ENCODE measurements around the gene MYBPH.
A peak's percentile ranks its signal among the peaks of the same experiment; 100 is the strongest.

Gene MYBPH

DNA sequence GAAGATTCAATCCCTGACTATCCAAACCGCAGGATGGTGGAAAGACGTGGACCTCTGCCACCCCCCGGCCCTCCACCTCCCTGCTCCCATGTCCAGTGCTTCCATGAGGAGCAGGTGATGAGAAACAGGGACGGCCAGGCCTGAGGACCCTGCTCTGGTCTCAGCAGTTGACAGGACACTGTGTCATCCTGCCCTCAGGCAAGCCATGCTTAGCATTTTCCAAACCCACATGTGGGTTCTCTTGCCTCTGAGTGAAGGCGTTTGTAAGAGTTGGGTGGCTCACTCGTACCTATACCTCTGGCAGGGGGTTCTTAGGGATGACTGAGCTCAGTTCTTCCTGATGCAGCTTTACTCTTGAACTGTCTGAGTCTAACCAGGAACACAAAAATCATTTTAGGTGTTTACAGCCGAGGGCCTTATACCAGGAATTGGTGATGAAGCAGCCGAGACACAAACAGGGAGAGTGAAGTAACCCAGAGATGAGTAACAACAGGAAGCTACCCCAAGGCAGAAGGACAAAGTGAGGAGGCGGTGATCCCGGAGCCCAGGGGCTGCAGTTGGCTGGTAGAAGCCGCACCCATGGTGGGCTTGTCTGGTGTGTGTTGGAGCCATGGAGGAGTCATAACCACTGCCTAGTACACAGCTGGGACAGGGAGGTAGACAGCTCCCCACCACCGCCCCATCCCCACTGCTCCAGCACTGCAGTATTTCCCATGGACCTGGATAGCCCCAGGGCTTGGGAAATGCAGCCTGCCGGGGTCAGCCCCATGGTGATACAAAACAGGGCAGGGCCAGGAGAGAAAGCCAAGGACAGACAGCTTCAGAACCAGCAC lies 21.4 kb downstream of the MYBPH start:
- peak; percentile 93 for DNase-seq
- H3K4me3 ChIP-seq (ENCODE audit: low read length) = no peak overlapping the region
- H3K36me3 ChIP-seq (ENCODE audit: control insufficient read depth, insufficient read depth, low read length) = no peaks in the 10 kb centered on the region
- peak overlapping the region; percentile 91 for H3K23ac ChIP-seq (ENCODE audit: low read length)
- no CpG with 5 or more reads among the region's 13 CpGs for WGBS (ENCODE audit: extremely low coverage, insufficient coverage, low lambda C conversion rate)
- H3K79me2 ChIP-seq (ENCODE audit: control insufficient read depth, insufficient read depth, low read length) = no peaks in the 10 kb centered on the region
- H3K56ac ChIP-seq (ENCODE audit: low read length) = peak overlapping the region; percentile 89
- peak overlapping the region; percentile 96 for H2BK5ac ChIP-seq (ENCODE audit: low read length)
- peaks cover 53% of the 10 kb centered on the region for H3K4me1 ChIP-seq (ENCODE audit: control insufficient read depth, low read depth, low read length)
- peak overlapping the region; percentile 52 for H3K9ac ChIP-seq (ENCODE audit: low read length)
- peak overlapping the region; percentile 82 for H3K27ac ChIP-seq (ENCODE audit: low read depth, low read length)
- H3K18ac ChIP-seq (ENCODE audit: low read length) = peak overlapping the region; percentile 62
- H3K27me3 ChIP-seq (ENCODE audit: insufficient read depth, low read length, poor library complexity) = no peaks in the 10 kb centered on the region
- H3K79me1 ChIP-seq (ENCODE audit: low read length) = peaks cover 2% of the 10 kb centered on the region
- no peak overlapping the region for H3K4me2 ChIP-seq (ENCODE audit: low read length)
- peak overlapping the region; percentile 86 for H2BK120ac ChIP-seq (ENCODE audit: low read depth, low read length)
- peak overlapping the region; percentile 67 for H2AK5ac ChIP-seq (ENCODE audit: low read length)
- H4K8ac ChIP-seq (ENCODE audit: low read depth, low read length) = no peak overlapping the region
- peak overlapping the region; percentile 92 for H3K4ac ChIP-seq (ENCODE audit: low read depth, low read length)
- H4K5ac ChIP-seq (ENCODE audit: low read length) = no peak overlapping the region
- H2BK15ac ChIP-seq (replicated peaks; ENCODE audit: low read depth) = peak overlapping the region; percentile 4

DNA sequence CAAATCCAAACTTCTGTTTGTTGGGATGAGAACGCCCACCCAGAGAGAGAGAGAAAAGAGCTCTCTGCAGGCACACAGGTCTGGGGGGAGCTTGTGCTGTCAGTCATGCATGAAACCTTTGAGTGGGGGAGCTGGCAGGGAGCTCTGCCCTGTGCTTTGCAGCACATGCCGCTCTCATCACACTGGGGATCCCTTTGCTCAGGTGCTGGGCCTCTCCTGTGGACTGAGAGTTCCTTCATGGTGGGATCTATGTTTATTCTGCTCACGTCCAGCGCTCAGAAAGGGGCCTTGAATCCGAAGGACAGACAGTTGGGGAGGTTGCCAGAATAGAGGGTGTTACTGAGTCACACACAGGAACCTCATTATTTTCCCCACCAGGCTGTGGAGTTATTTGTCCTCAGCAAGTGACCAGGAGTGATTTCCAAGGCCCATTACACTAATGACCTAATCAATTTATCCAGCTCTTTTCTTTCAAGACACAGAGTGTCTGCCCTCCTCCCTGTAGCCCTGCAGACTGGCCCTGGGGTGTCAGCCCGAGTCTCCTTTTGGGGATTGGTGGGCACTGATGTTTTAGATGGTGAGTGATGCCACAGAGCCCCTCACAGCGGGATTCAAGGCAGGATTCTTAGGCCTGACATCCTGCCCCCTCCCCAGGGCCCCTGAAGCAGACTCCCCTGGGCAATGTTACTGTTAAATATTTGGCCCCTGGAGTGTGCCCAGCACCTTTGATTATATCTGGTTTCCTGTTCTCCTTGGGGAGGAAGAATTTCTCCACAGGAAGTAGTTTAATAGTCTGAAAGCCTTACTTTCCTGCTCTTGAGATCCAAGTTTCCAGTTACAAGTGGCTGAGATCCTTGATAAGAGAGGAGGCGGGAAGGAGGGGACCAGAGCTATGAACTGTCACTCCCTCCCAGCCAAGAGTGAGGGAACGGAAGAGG lies 22.3 kb downstream of the MYBPH start:
- no peaks in the 10 kb centered on the region for H3K36me3 ChIP-seq (ENCODE audit: control insufficient read depth, insufficient read depth, low read length)
- H2BK15ac ChIP-seq (replicated peaks; ENCODE audit: low read depth) = no peak overlapping the region
- peak overlapping the region; percentile 95 for H3K4ac ChIP-seq (ENCODE audit: low read depth, low read length)
- H3K4me3 ChIP-seq (ENCODE audit: low read length) = no peak overlapping the region
- H2AK5ac ChIP-seq (ENCODE audit: low read length) = no peak overlapping the region
- H4K8ac ChIP-seq (ENCODE audit: low read depth, low read length) = peak overlapping the region; percentile 59
- peaks cover 54% of the 10 kb centered on the region for H3K4me1 ChIP-seq (ENCODE audit: control insufficient read depth, low read depth, low read length)
- peak overlapping the region; percentile 82 for H3K27ac ChIP-seq (ENCODE audit: low read depth, low read length)
- H3K79me1 ChIP-seq (ENCODE audit: low read length) = peaks cover 4% of the 10 kb centered on the region
- WGBS (ENCODE audit: extremely low coverage, insufficient coverage, low lambda C conversion rate) = no CpG with 5 or more reads among the region's 9 CpGs
- H2BK120ac ChIP-seq (ENCODE audit: low read depth, low read length) = peak overlapping the region; percentile 84
- peak overlapping the region; percentile 20 for H3K23ac ChIP-seq (ENCODE audit: low read length)
- H3K27me3 ChIP-seq (ENCODE audit: insufficient read depth, low read length, poor library complexity) = no peaks in the 10 kb centered on the region
- peak overlapping the region; percentile 97 for H3K18ac ChIP-seq (ENCODE audit: low read length)
- peak; percentile 93 for DNase-seq
- peak overlapping the region; percentile 89 for H3K56ac ChIP-seq (ENCODE audit: low read length)
- peak overlapping the region; percentile 52 for H3K9ac ChIP-seq (ENCODE audit: low read length)
- no peaks in the 10 kb centered on the region for H3K79me2 ChIP-seq (ENCODE audit: control insufficient read depth, insufficient read depth, low read length)
- peak overlapping the region; percentile 98 for H2BK5ac ChIP-seq (ENCODE audit: low read length)
- no peak overlapping the region for H4K5ac ChIP-seq (ENCODE audit: low read length)
- H3K4me2 ChIP-seq (ENCODE audit: low read length) = no peak overlapping the region

DNA sequence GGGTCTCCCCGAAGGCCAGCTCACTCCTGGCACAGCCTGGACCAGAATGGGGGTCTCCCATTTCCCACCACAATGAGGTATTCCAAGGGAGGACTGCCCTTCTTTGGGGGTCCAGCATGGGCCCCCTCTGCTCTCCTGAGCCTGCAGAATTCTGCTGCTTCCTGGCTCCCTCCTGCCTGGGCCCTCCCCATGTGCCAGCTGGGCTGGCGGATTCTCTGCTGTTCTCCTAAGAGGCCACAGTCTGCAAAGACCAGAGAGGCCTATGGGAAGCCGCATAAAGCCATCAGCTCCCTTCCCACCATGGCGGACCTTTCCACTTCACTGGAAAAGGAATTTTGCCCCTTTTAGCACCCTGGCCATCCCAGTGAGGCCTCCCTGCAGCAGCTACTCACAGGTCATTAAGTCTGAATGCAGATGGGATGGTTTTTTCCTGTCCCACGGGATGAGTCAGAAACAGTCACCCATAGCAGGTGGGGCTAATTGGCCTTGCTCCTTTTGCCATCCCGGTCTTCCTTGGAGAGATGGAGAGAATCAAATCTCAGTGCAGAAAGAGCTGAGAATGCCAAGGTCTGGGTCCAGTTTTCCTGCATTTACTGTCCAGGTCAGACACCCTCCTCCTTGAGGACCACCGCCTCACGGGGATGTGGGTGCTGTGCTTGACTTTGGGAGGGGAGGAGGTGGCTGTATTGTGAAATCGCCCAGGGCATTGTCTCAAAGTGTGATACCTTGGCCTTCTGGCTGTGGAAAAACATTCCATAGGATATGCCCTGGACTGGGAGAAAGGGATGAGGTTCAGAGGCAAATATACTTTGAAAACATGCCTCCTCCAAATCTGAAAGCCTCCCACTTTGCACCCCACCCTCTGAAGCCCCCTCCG lies 23.2 kb downstream of the MYBPH start:
- Histone ChIP-seq H3K27ac (ENCODE audit: low read depth, low read length) (peak overlapping the region; percentile 82), H3K56ac (ENCODE audit: low read length) (peak overlapping the region; percentile 84), H3K79me1 (ENCODE audit: low read length) (peaks cover 4% of the 10 kb centered on the region), H2BK5ac (ENCODE audit: low read length) (peak overlapping the region; percentile 98), H4K5ac (ENCODE audit: low read length) (no peak overlapping the region), H3K79me2 (ENCODE audit: control insufficient read depth, insufficient read depth, low read length) (no peaks in the 10 kb centered on the region), H2AK5ac (ENCODE audit: low read length) (peak overlapping the region; percentile 95), H2BK15ac (replicated peaks; ENCODE audit: low read depth) (no peak overlapping the region), H3K27me3 (ENCODE audit: insufficient read depth, low read length, poor library complexity) (no peaks in the 10 kb centered on the region), H3K4me1 (ENCODE audit: control insufficient read depth, low read depth, low read length) (peaks cover 55% of the 10 kb centered on the region), H2BK120ac (ENCODE audit: low read depth, low read length) (peak overlapping the region; percentile 84), H3K4me2 (ENCODE audit: low read length) (no peak overlapping the region), H3K4me3 (ENCODE audit: low read length) (no peak overlapping the region), H3K4ac (ENCODE audit: low read depth, low read length) (peak overlapping the region; percentile 95), H3K9ac (ENCODE audit: low read length) (peak overlapping the region; percentile 16), H3K18ac (ENCODE audit: low read length) (peak overlapping the region; percentile 97), H4K8ac (ENCODE audit: low read depth, low read length) (peak overlapping the region; percentile 59), H3K23ac (ENCODE audit: low read length) (peak overlapping the region; percentile 20), H3K36me3 (ENCODE audit: control insufficient read depth, insufficient read depth, low read length) (no peaks in the 10 kb centered on the region)
- DNase-seq = peak; percentile 95
- WGBS (ENCODE audit: extremely low coverage, insufficient coverage, low lambda C conversion rate) = no CpG with 5 or more reads among the region's 10 CpGs

DNA sequence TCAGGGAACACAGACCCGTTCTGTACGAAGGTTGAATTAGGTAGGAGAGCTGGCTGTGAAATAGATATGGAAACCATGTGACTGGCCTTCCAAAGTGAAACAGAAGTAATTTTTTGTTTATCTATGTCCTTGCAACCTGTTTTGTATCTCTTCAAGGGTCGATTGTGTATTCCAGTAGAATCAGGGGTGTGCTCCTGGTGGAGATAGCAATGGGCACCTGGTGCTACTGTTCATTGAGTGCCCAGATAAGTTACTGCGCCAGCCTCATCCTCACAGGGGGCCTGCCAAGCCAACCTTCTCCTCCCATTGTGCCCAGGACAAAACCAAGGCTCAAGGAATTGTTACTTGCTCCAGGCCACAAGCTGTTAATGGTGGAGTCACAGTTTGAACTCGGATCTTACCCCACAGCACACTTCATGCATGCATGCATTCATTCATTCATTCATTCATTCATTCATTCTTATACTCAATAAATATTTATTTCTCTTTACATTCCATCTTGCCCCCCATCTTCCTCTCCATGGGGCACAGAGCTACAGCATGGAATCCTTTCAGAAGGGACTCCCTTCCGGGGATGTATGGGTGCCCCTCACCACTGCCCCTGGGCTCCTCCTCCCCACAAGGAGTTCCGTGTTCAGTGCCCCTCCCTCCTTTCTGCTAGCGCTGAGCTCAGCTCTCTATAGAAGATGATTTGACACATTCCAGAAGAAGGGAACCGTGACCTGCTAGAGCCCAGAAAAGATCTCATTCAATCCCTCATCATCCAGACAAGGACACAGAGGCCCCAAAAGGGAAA lies 24.1 kb downstream of the MYBPH start:
- no peak overlapping the region for H3K9ac ChIP-seq (ENCODE audit: low read length)
- H2BK120ac ChIP-seq (ENCODE audit: low read depth, low read length) = peak overlapping the region; percentile 56
- peaks cover 59% of the 10 kb centered on the region for H3K4me1 ChIP-seq (ENCODE audit: control insufficient read depth, low read depth, low read length)
- H3K4me3 ChIP-seq (ENCODE audit: low read length) = no peak overlapping the region
- H2BK15ac ChIP-seq (replicated peaks; ENCODE audit: low read depth) = no peak overlapping the region
- H4K8ac ChIP-seq (ENCODE audit: low read depth, low read length) = no peak overlapping the region
- H3K56ac ChIP-seq (ENCODE audit: low read length) = peak overlapping the region; percentile 63
- peak overlapping the region; percentile 31 for H3K18ac ChIP-seq (ENCODE audit: low read length)
- DNase-seq = peak; percentile 75
- peak overlapping the region; percentile 82 for H3K27ac ChIP-seq (ENCODE audit: low read depth, low read length)
- no peak overlapping the region for H3K4me2 ChIP-seq (ENCODE audit: low read length)
- peak overlapping the region; percentile 77 for H2BK5ac ChIP-seq (ENCODE audit: low read length)
- H2AK5ac ChIP-seq (ENCODE audit: low read length) = no peak overlapping the region
- no peaks in the 10 kb centered on the region for H3K27me3 ChIP-seq (ENCODE audit: insufficient read depth, low read length, poor library complexity)
- no peak overlapping the region for H3K23ac ChIP-seq (ENCODE audit: low read length)
- H3K79me2 ChIP-seq (ENCODE audit: control insufficient read depth, insufficient read depth, low read length) = no peaks in the 10 kb centered on the region
- H3K79me1 ChIP-seq (ENCODE audit: low read length) = peaks cover 7% of the 10 kb centered on the region
- no CpG with 5 or more reads among the region's 9 CpGs for WGBS (ENCODE audit: extremely low coverage, insufficient coverage, low lambda C conversion rate)
- H4K5ac ChIP-seq (ENCODE audit: low read length) = no peak overlapping the region
- no peaks in the 10 kb centered on the region for H3K36me3 ChIP-seq (ENCODE audit: control insufficient read depth, insufficient read depth, low read length)
- peak overlapping the region; percentile 65 for H3K4ac ChIP-seq (ENCODE audit: low read depth, low read length)
